ENCODE measurements around the gene SP140.

Gene SP140

DNA sequence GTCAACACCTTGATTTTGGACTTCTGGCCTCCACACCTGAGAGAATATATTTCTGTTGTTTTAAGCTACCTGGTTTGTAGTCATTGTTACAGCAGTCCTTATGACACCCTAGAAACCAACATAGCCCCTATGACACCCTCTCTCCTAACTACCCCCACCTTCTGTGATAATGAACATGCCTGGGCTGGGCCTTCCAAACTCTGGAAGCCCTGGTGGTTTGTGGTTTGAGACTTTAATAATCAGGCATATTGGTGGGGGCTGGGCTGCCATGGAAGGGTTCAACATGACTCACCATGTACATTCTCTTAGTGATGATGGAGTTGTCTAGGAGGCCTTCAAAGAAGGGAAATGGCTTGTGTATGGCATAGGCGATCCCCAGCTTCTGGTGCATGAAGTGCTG is 9.0 kb upstream of the SP140 start:
- H3K79me2 ChIP-seq (ENCODE audit: low read length) = no peaks in the 10 kb centered on the region
- H3F3A ChIP-seq (ENCODE audit: insufficient read depth, low read length) = no peaks in the 10 kb centered on the region
- 0 out of 2 replicates have a peak, but pooled peaks cover 3% of the 10 kb centered on the region for H3K36me3 ChIP-seq (replicated peaks; ENCODE audit: insufficient read depth, low read length)
- H4K20me1 ChIP-seq (ENCODE audit: insufficient read depth, low read length) = no peaks in the 10 kb centered on the region
- DNase-seq = no peak
- H3K27ac ChIP-seq (ENCODE audit: low read length) = no peak overlapping the region
- H2AFZ ChIP-seq (ENCODE audit: low read length) = no peak overlapping the region
- H3K9me3 ChIP-seq (replicated peaks; ENCODE audit: insufficient read depth, low read length) = no peaks in the 10 kb centered on the region
- no peak overlapping the region for H3K9ac ChIP-seq (ENCODE audit: low read length)
- H3K27me3 ChIP-seq (replicated peaks; ENCODE audit: insufficient read depth, low read length) = no peaks in the 10 kb centered on the region
- H3K4me1 ChIP-seq (ENCODE audit: low read length) = peaks cover 4% of the 10 kb centered on the region; the same call in 1 of the 2 replicates
- no peak overlapping the region for H3K4me2 ChIP-seq (ENCODE audit: low read depth, low read length)
- H3K9me2 ChIP-seq (replicated peaks; ENCODE audit: insufficient read depth, low read length) = no peaks in the 10 kb centered on the region
- TF ChIP-seq, protein P1, sequence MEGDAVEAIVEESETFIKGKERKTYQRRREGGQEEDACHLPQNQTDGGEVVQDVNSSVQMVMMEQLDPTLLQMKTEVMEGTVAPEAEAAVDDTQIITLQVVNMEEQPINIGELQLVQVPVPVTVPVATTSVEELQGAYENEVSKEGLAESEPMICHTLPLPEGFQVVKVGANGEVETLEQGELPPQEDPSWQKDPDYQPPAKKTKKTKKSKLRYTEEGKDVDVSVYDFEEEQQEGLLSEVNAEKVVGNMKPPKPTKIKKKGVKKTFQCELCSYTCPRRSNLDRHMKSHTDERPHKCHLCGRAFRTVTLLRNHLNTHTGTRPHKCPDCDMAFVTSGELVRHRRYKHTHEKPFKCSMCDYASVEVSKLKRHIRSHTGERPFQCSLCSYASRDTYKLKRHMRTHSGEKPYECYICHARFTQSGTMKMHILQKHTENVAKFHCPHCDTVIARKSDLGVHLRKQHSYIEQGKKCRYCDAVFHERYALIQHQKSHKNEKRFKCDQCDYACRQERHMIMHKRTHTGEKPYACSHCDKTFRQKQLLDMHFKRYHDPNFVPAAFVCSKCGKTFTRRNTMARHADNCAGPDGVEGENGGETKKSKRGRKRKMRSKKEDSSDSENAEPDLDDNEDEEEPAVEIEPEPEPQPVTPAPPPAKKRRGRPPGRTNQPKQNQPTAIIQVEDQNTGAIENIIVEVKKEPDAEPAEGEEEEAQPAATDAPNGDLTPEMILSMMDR (IDR thresholded peaks at IDR 0.05; ENCODE audit: low read length) = no peak
- TF ChIP-seq EZH2phosphoT487 (IDR thresholded peaks at IDR 0.05; ENCODE audit: low read length) = no peak
- H3K4me3 ChIP-seq (ENCODE audit: low read length) = no peak overlapping the region

DNA sequence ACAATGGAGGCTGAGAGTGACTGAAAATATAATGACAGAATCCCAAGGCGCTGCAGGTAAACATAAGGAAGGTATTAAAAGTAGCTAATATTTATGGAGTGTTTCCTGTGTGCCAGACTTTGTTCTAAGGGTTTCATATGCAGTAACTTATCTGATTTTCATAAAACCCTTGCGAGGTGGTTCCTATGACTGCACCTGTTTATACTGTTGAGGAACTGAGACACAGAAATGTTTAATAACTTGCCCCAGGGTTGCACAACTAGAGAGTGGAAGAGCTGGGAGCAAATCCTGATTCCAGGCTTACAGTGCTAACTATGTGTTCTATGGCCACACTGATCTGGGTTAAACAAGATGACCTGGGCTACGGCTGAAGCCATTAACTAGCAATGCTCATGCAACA is 8.1 kb upstream of the SP140 start:
- H3K79me2 ChIP-seq (ENCODE audit: low read length) = no peaks in the 10 kb centered on the region
- H3K9ac ChIP-seq (ENCODE audit: low read length) = no peak overlapping the region
- no peak overlapping the region for H3K27ac ChIP-seq (ENCODE audit: low read length)
- H3F3A ChIP-seq (ENCODE audit: insufficient read depth, low read length) = no peaks in the 10 kb centered on the region
- peaks cover 4% of the 10 kb centered on the region; the same call in 1 of the 2 replicates for H3K4me1 ChIP-seq (ENCODE audit: low read length)
- DNase-seq = no peak
- H3K27me3 ChIP-seq (replicated peaks; ENCODE audit: insufficient read depth, low read length) = no peaks in the 10 kb centered on the region
- no peak overlapping the region for H3K4me2 ChIP-seq (ENCODE audit: low read depth, low read length)
- no peaks in the 10 kb centered on the region for H3K9me3 ChIP-seq (replicated peaks; ENCODE audit: insufficient read depth, low read length)
- H3K36me3 ChIP-seq (replicated peaks; ENCODE audit: insufficient read depth, low read length) = 0 out of 2 replicates have a peak, but pooled peaks cover 3% of the 10 kb centered on the region
- no peaks in the 10 kb centered on the region for H3K9me2 ChIP-seq (replicated peaks; ENCODE audit: insufficient read depth, low read length)
- no peak overlapping the region for H3K4me3 ChIP-seq (ENCODE audit: low read length)
- H2AFZ ChIP-seq (ENCODE audit: low read length) = no peak overlapping the region
- TF ChIP-seq EZH2phosphoT487 (IDR thresholded peaks at IDR 0.05; ENCODE audit: low read length) (no peak), EZH2 (optimal IDR thresholded peaks at IDR 0.05; ENCODE audit: low read depth, low read length) (no peak)
- TF ChIP-seq, protein P1 (IDR thresholded peaks at IDR 0.05; ENCODE audit: low read length) = no peak
- no peaks in the 10 kb centered on the region for H4K20me1 ChIP-seq (ENCODE audit: insufficient read depth, low read length)

DNA sequence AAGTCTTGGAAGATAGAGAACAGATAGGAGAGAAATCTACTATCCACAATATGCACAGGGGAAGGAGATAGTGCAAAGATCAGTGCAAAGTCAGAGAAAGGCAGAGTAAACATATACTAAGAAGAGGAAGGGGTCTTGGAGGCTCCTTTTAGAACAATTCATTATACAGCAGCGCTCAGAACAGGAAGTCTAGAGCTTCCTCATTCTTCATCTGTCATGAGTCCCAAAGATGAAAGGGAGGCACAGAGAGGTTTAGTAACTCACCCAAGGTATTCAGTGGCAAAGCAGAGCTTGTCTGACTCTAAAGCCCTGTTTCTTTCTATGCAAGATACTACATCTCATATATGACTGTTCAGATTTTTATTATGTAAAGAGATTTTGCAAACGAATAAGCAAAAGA is 7.1 kb upstream of the SP140 start:
- H3K27me3 ChIP-seq (replicated peaks; ENCODE audit: insufficient read depth, low read length) = no peaks in the 10 kb centered on the region
- H3K9ac ChIP-seq (ENCODE audit: low read length) = no peak overlapping the region
- H4K20me1 ChIP-seq (ENCODE audit: insufficient read depth, low read length) = no peaks in the 10 kb centered on the region
- TF ChIP-seq EZH2 (optimal IDR thresholded peaks at IDR 0.05; ENCODE audit: low read depth, low read length) (no peak), EZH2phosphoT487 (IDR thresholded peaks at IDR 0.05; ENCODE audit: low read length) (no peak)
- TF ChIP-seq, protein P1 (IDR thresholded peaks at IDR 0.05; ENCODE audit: low read length) = no peak
- no peak overlapping the region for H3K4me3 ChIP-seq (ENCODE audit: low read length)
- peaks cover 4% of the 10 kb centered on the region; the same call in 1 of the 2 replicates for H3K4me1 ChIP-seq (ENCODE audit: low read length)
- H3K36me3 ChIP-seq (replicated peaks; ENCODE audit: insufficient read depth, low read length) = 0 out of 2 replicates have a peak, but pooled peaks cover 3% of the 10 kb centered on the region
- no peak overlapping the region for H3K4me2 ChIP-seq (ENCODE audit: low read depth, low read length)
- no peaks in the 10 kb centered on the region for H3K9me2 ChIP-seq (replicated peaks; ENCODE audit: insufficient read depth, low read length)
- H3F3A ChIP-seq (ENCODE audit: insufficient read depth, low read length) = no peaks in the 10 kb centered on the region
- H3K27ac ChIP-seq (ENCODE audit: low read length) = no peak overlapping the region
- no peak for DNase-seq
- H2AFZ ChIP-seq (ENCODE audit: low read length) = no peak overlapping the region
- no peaks in the 10 kb centered on the region for H3K9me3 ChIP-seq (replicated peaks; ENCODE audit: insufficient read depth, low read length)
- no peaks in the 10 kb centered on the region for H3K79me2 ChIP-seq (ENCODE audit: low read length)
